NCI-H1092 treated with DMSO at 0.1 percent for 48 hours (cell line): ENCODE data around the gene SELENON.
A peak's percentile ranks its signal among the peaks of the same experiment; 100 is the strongest.

Experiments used
- DNase-seq: peaks from one replicate; lab custom pipeline; 2025; lab: John Stamatoyannopoulos, UW

SELENON gene

DNA sequence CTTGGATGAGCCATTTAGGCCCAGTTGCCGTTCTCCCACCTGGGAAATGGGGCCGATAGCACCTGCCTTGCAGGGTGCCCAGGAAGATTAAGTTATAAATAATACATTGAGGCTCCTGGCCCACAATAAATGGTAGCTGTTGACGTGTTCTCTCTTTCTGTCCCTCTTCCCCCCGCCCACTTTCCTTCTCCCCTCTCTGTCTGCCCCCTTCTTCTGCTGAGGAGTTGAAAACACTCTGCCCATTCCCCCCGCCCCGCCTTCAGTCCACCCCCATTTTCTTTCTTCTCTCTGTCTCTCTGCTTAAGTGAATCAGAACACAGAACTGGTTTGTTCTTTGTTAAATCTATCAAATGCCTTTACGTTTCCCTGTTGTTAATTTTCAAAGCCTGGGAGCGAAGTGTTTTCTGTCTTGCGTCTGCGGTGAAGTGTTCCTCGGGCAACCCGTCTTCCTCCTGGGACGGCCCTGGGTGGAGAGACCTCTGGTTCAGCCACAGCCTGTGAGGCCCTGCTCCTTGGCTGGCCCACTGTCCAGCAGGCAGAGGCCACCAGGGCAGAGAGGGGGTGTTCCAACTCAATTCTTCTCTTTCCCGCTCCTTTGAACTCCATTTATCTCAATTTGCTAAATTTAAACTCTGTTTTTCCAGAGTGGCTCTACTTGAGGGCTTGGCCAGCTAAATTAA lies 29.3 kb upstream of the SELENON start:
- no peak for DNase-seq

DNA sequence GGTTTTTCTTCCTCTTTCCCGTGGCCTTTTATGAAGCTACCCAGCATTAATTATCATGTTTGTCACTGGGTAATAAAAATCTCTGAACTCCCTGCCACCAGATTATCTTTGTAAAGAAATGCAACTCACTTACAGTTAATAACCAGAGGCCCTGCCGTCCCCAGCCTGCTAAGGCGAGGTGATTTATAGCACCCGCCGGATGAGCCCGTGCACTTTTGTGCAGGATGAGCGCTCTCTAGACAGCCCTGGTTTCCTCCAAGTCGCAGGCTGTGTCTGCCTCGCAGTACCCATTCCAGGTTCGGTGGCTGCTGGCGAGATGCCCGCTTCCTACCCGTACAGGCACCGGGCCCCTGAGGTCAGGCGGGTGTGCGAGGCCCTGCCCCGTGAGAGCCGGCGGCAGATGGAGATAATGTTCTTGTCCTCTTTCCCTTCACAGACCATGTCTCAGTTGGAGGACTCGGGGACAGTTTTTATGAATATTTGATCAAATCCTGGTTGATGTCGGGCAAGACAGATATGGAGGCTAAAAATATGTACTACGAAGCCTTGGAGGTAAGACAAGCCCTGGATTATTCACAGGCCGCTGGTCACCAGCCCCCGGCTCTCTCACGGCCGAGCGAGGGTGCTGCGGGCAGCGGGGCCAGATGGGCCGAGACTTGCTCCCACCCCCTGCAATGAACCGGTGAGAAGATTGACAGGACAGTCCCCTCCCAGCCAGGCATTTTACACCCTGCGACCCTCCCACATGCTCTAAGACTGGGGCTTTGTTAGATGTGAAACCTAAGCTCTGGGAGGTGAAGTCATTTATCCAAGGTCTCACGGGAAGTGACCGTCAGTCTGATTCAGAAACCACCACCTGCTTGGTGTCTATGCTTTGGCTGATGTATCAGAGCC lies 28.5 kb upstream of the SELENON start:
- no peak for DNase-seq

DNA sequence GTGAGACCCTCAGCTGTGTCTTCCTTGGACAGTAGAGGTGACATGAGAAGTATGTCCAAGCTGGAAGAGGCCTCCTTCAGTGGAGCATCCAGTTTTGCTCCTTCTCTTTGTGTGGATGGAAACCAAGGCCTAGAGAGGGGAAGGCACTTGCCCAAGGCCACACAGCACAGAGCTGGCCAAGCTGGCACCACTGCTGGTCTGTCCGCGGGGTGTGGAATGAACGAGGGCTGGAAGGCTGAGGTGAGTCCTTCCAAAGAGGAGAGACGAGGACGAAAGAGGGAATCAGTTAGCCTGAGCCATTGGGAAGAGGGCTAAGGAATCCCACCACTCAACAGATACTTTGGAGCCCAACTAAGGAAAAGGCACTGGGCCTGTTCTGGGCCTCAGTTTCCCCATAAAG lies 27.8 kb upstream of the SELENON start:
- DNase-seq: no peak

DNA sequence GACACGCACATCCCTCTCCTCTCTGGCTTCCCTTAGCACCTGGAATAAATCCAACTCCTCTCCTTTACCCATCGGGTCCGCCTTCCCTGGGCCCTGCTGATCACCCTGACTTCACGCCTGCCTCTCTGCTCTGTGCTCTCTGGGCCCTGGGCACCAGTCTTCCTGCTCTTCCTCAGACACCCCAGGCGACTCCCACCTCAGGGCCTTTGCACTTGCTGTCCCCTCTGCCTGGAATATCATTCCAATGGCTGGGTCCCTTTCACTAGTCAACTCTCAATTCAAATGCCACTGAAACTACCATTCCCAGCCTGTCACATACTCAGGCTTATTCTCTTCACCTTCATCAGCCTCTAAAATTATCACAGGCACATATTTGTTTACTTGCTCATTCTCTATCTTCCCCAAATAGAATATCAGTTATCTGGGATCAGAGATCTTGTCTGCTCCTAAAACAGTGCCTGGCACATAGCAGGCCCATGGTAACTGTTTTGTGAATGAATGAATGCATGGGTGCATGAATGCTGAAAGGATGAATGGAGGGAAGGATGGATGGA lies 27.2 kb upstream of the SELENON start:
- no peak for DNase-seq

DNA sequence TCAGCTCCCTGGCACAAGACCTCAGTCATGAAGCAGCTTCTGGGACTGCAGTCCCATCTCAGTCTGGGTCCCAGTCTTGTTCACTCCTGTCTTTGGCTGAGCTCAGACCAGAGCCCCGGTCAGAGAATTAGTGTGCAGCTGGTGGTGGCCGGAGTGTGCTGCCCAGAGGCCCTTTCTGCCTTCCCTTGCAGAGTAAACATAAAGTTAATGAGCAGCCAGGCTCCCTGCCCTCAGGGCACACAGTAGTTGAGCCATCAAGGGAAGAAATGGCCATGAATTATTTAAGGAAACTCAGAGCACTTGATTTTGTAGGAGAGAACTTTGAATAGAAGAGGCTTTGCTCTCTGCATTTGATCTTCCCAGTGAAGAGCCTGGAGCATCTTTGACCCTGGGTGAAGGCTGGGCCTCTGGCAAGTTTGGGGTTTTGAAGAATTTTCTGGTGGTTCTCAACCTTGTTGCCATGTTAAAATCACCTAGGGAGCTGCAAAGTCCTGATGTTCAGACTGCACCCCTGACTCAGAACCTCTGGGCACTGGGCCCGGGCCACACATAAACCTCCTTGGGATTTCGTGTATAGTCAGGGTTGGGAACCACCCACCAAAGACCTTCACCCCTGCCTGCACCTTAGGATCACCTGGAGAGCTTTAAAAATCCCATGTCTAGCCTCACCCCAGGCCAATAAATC lies 26.4 kb upstream of the SELENON start:
- no peak for DNase-seq

DNA sequence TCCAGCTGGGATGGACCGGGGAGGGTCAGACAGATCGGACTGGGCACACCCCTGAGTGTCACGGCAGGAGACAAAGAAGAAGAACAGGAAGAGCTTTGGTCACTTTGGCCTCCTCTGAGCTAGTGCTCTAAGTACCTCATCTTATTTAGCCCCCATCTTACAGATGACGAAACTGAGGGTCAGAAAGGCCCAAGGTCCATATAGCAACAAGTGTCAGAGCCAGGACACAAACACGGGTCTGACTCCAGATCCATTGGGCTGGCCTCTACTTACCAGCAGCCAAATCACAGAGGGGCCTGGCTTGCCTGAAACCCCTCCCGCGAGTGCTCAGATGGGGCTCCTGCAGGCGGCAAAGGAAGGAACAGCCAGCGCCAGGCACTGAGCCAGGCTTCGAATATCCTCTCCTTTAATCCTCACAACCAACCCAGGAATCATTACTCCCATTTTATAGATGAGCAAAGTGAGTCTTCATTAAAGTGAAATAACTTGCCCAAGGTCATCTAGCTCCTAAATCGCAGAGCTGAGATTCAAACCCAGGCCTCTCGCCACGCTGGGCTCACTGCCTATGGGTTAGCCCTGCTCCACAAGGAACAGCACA lies 25.7 kb upstream of the SELENON start:
- DNase-seq: peak; percentile 13

DNA sequence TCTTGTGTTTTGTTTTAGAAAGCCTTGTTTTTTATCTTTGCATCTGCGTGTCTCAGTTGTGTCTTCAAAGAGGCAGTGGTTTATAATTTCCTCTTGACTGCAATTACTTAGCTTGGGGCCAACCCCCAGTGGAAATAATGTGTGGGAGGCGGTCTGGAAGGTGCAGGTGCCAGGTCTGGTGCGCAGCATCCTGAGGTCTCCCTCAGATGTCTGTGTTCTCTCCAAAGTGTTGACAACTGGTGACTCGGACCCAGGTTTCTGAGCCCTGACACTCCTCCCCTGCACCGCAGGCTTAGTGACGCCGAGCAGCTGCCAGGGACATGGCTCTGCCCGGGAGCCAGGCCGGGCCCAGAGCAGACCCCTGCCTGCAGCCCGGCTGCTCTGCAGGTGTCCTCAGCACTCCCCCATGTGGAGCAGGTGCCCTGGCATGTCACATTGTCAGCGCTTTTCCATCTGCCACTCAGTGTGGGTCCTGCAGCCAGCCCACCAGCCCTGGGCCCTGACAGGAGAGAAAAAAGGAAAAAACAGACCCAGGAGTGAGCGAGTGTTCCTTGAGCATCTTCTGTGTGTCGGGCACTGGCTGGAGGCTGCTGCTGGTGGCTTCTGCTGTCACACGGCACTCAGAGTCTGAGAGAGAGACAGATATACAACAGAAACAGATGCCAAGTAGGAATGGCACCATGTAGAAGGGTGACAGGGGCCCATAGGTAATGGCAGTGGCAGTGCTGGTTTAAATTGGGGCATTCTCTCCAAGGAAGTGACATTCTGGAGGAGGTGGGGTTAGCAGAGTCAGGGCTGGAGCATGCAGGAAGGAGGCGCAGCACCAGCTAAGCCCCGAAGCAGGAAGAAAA lies 24.8 kb upstream of the SELENON start:
- peak; percentile 39 for DNase-seq

DNA sequence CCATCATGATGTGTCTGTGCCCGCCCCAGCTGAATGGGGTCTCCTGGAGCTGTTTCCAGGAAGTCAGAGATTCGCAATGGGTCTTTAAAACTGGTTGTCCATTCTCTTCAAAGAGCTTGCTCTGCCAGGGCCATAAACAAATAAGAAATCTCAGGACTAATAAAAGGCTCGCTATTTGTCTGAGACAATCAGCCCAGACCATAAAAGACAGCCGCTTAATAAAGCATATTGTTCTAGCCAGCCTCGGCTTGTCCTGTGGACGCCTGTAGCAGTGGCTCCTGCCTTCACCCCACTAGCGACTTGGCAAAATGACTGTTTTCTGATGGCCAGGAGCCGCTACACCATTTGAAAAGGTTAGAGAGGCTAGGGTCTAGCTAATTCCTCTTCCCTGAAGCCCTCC lies 20.6 kb upstream of the SELENON start:
- DNase-seq: no peak

DNA sequence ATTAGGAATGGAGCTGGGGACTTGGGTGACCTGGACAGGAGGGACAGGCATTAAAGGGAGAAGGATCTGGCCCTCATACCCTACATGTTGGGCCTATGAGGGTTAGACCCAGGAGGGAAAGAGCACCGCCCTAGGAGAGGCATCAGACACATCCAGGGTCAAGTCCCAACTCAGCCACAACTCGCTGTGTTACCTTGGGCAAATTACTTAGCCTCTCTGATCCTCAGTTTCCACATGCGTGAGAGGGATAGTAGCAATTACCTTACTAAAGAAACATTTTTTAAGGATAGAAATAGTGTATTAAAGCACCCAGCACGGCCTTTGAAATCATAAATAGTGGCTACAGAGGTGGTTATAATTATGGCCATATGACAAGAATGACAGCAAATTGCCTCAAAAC lies 20.1 kb upstream of the SELENON start:
- no peak for DNase-seq

DNA sequence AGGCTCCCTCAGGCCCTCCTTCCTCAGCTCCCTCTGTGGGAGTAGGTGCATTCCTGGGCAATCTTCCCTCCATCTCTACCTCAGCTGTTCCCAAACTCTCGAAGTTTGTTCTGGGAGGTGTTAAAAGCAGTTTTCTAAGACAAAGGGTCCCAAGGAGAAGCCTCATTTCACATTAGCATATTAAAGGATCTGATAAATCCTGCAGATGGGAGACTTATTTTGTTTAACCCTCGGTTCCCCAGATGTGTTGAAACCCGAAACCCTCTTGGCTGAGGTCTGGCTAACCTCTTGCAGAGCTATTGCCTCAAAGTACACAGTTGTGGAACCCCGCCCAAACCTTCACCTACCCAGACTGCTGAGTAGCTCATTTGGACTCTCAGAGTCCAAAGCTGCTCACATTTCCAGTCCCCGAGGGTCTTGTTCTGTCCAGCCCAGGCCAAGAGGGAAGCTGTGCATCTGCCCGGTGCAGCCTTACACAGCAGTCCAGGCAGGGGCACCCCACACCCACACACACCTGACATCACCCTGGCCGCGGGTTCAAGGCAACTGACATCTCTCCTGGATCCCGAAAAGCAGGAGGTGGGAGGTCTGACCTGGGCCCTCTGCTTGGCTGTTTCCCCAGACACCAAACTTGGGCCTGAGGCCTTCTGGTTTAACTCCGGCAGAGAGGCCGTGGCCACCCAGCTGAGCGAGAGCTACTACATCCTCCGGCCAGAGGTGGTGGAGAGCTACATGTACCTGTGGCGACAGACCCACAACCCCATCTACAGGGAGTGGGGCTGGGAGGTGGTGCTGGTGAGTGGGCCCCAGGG lies 19.5 kb upstream of the SELENON start:
- no peak for DNase-seq

DNA sequence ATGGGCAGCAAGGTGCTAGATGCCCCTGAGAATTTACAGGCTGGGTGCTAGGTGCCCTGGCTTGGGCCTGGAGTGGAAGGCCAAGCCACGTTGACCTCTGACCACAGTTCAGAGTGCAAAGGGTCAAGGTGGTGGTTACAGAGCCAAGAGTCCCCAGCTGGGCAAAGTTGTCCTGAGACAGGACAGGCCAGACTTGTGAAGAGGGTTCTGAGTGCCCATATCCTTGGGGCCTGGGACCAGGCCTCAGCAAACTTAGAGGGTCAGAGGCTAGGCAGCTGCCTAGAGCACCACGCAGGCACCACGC lies 18.9 kb upstream of the SELENON start:
- DNase-seq: no peak

DNA sequence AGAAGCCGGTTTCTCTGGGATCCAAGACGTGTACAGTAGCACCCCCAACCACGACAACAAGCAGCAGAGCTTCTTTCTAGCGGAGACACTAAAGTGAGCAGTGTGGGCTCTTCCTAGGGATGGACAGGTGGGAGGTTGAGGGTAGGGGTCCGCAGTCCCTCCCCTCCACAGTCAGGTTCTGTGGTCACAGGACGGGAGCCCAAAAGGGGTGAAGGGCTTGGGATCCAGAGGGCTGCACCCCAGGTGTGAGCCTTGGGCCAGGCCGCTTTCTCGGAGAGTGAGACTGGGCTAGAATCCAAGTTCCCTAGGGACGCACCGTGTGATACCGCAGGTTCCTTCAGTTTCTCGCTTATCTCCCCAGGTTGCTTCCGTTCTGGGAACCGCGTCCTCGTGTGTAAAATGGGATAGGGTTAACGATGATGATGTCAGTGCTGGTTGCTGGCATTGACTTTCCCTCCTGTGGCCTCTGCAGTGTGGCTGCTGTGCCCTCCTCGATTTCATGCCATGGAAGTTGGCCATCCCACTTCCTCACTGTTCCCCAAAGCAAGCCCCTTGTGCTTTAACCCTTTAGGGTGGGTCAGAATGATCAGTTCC lies 17.3 kb upstream of the SELENON start:
- no peak for DNase-seq

DNA sequence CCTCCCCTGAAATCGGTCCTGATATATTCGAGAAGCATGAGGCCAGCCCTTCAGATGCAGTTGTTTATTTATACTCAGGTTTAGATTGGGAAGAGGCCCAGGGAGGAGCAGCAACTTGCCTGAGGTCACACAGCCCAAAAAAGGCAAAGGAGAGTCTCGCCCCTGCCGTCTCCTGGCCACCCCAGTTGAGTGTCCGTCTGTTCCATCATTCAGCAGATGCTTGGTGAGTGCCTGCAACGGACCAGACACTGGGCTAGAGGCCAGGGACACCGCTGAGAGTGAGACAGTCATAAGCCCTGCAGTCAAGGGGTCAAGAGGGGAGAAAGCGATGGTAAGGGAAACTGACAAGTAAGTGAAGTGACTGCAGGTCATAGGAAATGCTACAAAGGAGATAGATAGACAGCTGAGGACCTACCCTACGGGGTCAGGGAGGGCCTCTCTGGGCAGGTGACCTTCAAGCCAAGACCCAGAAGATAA lies 15.4 kb upstream of the SELENON start:
- no peak for DNase-seq

DNA sequence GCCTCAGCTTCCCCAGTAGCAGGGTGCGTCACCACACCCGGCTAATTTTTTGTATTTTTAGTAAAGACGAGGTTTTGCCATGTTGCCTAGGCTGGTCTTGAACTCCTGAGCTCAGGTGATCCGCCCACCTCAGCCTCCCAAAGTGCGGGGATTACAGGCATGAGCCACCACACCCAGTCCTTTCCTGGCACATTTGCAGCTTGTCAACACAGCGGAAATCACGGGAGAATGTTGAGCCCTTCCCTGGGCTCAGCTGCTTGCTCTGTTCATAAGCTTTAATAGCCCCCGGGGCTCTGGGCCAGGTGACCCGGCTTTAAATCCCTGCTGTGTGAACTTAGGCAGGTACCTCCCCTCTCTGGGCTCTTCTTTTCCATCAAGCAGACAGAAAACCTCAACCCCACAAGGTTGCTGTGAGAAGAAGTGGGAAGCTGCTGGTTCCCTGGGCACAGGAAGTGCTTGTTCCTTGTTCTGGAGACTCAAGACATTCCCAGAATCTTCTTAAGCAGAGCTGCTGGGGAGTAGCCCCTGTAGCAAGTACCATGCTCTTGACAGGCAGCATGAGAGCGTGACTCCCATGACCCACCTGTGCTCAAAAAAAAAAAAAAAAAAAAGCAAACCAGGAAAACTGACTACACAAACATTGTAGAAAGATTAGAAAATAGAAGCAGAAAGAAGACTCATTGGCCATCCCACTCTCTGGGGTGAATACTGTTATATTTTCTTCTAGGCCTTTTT lies 14.5 kb upstream of the SELENON start:
- no peak for DNase-seq

DNA sequence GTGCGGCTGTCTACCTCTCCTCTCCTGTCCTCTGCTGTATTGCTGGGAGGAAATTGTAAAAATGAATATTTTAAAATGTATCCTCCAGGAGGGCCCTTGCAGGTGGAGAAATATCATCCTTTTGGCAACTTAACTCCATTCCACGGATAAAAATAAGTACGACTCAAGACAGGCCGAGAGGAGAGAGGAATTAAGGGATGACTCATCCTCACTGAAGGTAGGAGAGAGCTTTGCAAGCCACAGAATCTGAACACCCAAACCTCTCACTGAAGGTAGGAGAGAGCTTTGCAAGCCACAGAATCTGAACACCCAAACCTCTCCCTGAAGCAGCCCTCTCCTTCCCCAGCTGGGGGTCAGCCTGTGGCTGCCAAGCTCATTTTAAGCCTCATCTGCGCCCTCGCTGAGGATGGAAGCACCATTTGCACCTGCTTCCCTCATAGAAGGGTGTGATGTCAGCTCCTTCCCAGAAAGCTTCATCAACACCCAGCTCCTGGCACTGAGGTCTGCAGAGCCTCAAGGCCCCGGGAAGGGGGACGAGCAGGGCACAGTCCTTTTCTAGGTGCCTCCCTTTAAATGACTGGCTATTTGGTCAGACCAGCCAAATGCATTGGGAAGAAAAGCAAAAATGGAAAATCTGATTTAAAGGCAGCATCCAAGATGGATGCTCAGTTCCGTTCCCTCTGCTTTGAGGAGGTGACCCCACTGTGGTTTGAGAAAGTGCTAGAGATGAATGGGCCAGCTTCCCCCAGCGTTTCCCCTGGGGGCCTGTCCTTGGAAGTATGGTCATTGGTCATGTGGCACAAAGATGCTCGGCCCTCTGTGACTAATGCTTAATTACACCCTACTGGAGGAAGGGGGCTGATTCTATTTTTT lies 12.9 kb upstream of the SELENON start:
- DNase-seq: no peak

DNA sequence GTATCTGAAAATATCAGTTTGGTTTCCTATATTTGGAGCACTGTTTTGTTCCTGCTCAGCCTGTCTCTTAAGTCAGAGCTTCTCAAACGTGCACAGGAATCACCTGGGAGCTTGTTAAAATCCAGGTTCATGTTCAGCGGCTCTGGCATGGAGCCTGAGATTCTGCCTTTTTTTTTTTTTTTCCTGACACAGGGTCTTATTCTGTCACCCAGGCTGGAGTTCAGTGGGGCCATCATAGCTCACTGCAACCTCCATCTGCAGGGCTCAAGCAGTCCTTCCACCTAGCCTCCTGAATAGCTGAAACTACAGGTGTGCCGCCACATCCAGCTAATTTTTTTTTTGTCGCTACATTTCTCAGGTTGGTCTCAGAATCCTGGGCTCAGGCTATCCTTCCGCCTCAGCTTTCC lies 12.2 kb upstream of the SELENON start:
- no peak for DNase-seq

DNA sequence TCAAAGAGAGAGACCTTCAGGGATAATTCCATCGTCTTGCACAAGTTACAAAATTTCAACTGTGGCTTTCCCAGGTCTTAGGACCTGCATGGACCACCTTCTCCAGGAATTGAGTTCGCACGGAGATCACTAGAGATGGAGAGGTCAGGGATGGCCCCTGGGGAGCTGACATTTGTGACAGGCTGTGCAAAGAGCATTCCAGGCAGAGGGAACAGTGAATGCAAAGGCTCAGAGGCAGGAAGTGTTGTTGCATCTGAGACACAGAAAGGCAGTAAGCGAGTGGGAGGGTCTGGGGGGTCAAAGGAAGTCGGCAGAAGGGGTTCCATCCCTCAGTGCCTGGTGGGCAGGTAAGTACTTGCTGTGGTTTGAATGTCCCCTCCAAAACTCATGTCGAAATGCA lies 9.5 kb upstream of the SELENON start:
- DNase-seq: no peak

DNA sequence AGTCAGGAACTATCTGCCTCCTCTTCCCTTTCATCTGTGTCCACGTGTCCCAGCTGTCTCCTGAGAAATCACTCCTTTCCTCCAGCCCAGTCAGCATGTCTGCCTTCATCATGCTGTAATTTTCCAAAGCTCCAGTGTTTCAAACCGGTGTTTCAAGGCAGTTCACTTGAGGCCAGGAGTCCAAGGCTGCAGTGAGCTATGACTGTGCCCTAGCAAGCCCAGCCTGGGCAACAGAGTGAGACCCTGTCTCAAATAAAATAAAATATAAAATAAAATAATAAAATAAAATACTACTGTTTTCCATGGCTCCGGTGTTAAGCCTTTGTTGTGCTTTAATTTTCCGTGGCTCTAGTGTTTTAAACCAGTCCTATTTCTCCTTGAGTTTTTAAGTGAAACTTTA lies 7.9 kb upstream of the SELENON start:
- no peak for DNase-seq
